Endothelial cell of umbilical vein (primary cell): ENCODE data around the gene ALDOA.

Source experiments
- EZH2 ChIP-seq: IDR thresholded peaks from 2 replicates; pipeline ENCODE4 v1.6.1; 2012; ENCODE audit warnings: borderline replicate concordance, low read depth, mild to moderate bottlenecking, moderate library complexity, low read length, inconsistent platforms; ENCODE audit not compliant: severe bottlenecking
- FOS ChIP-seq: IDR thresholded peaks from 2 replicates; pipeline ENCODE4 v1.6.1; 2011; ENCODE audit warnings: mild to moderate bottlenecking, low read length, moderate library complexity, borderline replicate concordance; ENCODE audit not compliant: insufficient read depth
- POLR2A ChIP-seq: IDR thresholded peaks from 2 replicates; pipeline ENCODE4 v1.6.1; 2012; ENCODE audit warnings: low read depth, mild to moderate bottlenecking, control low read depth, low read length
- POLR2AphosphoS5 ChIP-seq: IDR thresholded peaks from 2 replicates; pipeline ENCODE4 v1.6.1; 2012; ENCODE audit warnings: low read depth, mild to moderate bottlenecking, control low read depth, low read length, moderate library complexity; ENCODE audit not compliant: insufficient read depth
- TF ChIP-seq, protein P1 (sequence below), 2 donors: IDR thresholded peaks; 1 replicate in 1 of 2; 2 replicates in 1 of 2; pipeline ENCODE4 v1.5.1; 2011; ENCODE audit warnings: low read length in 2 of 2, mild to moderate bottlenecking in 2 of 2, moderate library complexity in 2 of 2, control low read depth in 1 of 2, inconsistent platforms in 1 of 2, low read depth in 1 of 2; ENCODE audit not compliant: insufficient read depth in 1 of 2; ENCODE audit errors: extremely low read depth in 1 of 2

GRCh38 chr16:30067584-30067916 is 2.0 kb downstream of the ALDOA start:
- TF ChIP-seq POLR2A: no peak
- TF ChIP-seq, protein P1, sequence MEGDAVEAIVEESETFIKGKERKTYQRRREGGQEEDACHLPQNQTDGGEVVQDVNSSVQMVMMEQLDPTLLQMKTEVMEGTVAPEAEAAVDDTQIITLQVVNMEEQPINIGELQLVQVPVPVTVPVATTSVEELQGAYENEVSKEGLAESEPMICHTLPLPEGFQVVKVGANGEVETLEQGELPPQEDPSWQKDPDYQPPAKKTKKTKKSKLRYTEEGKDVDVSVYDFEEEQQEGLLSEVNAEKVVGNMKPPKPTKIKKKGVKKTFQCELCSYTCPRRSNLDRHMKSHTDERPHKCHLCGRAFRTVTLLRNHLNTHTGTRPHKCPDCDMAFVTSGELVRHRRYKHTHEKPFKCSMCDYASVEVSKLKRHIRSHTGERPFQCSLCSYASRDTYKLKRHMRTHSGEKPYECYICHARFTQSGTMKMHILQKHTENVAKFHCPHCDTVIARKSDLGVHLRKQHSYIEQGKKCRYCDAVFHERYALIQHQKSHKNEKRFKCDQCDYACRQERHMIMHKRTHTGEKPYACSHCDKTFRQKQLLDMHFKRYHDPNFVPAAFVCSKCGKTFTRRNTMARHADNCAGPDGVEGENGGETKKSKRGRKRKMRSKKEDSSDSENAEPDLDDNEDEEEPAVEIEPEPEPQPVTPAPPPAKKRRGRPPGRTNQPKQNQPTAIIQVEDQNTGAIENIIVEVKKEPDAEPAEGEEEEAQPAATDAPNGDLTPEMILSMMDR (IDR thresholded peaks at IDR 0.05; ENCODE audit: extremely low read depth in 1 of 2, insufficient read depth in 1 of 2, low read depth in 1 of 2, low read length in 2 of 2): no peak
- no peak for TF ChIP-seq POLR2AphosphoS5
- no peak for TF ChIP-seq EZH2
- no peak for TF ChIP-seq FOS
